Measurements from ENCODE around the gene TUBGCP6.
"Not testable (repeated sequence)": the region's sequence is repeated elsewhere in the genome, so short reads cannot be mapped to it uniquely, and the experiment has no call there.

- TF ChIP-seq SPI1 (IDR thresholded peaks at IDR 0.05; ENCODE audit: borderline replicate concordance, insufficient read depth, low read depth, low read length); RCOR1 (conservative IDR thresholded peaks at IDR 0.05; ENCODE audit: low read depth, low read length); TAF1 (IDR thresholded peaks at IDR 0.05; ENCODE audit: borderline replicate concordance, low read depth, low read length); HSF1 (IDR thresholded peaks at IDR 0.05; ENCODE audit: low read depth, low read length): not testable (repeated sequence)
Observed at GRCh38 chr22:50168490-50169180, 76.2 kb downstream of the TUBGCP6 start.
